ENCODE results near the gene CCDC141.

The CCDC141 gene

DNA sequence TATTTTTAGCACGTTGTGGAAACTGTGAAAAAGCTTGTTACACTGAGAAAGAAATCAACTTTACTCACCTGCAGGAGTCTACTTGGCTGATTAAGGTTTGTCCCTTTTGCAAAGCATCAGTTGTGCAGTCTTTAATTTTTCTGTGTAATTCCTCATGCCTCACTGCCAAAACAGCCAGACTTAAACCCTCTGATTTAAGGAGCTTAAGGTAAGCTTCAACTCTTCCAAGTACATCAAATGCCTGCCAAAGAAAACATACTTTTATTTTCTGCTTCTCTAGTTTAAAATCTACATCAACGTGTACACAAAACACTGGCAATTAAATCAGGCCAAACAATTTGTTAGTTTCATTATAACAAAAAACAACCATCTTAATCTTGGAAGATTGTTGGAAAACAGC lies 144.7 kb downstream of the CCDC141 start:
- no peak for DNase-seq

DNA sequence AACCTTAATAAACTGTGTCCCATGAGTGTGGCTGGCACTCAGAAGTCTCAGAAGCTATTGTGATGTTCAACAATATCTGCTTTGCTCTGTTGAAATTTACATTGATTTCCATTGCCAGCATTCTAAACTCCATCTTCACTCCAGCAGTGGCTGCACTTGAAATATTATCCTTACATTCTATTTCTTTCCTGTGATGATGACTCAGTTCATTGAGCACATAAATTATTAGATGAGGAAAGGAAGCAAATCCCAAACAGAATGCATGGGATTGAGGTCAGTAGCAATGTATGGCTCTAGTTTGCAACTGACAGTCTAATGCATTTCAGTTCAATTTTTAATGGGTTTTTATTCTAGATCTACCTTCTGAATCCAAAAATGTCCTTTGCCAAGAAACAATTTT lies 150.3 kb downstream of the CCDC141 start:
- no peak for DNase-seq

DNA sequence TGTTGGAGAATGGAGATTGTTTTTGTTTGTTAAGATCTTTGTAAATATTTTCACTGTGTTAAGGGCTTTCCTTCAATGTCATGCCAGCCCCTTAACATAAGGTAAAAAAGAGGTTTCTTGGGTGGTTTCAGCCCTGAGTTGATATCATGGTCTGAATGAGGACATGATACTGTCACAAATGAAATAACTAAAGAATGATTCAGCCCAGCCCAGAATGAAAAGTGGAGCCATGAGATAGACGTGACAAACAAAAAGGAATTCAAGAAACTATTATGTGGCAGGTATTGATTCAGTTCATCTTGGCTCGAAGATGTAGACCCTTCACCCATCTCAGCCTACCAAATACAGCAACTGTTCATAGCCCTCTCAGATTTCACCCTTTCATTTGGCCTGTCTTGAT lies 154.1 kb downstream of the CCDC141 start:
- no peak for DNase-seq

- no peak for DNase-seq
These were observed 154.8 kb downstream of the CCDC141 start for GRCh38 chr2:178895171-178895570.

DNA sequence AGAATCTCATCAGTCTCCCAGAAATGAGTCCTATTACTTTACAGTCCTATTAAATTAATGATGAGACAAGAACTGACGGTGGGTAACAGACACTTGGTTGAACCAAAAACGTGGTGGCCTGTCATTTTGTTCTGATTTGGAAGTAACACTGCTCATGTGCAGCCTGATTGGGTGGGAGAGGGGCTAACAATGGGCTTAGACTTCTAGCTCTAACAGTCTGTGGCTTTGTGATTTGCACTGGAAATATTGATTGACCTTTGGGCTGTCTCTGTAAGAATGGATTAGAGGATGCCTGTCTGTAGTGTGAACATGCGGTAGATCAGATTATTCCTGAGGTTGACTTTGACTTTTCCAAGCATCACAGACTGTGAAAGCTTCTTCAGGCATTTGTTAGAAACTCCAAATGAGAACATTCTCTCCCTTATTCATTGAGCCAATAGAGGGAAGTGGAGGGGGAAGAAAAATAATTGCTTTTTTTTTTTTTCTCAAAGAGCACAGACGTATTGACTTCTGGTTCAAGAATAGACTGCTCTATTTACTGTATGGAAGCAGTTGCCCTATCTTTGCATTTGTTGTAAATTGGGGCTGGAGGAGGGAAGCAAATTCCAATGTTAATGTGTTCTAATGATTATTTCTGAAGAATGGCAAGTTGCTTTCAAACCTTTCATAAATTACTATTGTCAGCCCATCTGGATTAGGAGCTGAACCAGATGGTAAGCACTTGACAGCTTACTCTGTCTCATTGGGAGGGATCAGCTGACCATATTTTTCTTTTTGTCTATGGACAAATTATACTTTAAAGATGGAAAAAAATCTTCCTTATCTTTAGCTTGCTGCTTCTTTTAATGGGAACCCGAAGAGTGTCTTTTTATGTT lies 156.9 kb downstream of the CCDC141 start:
- no peak for DNase-seq

GRCh38 chr2:178891959-178892485 lies 157.9 kb downstream of the CCDC141 start:
- no peak for DNase-seq

GRCh38 chr2:178891265-178891958 lies 158.5 kb downstream of the CCDC141 start:
- DNase-seq, result peak; percentile 33 to 63

DNA sequence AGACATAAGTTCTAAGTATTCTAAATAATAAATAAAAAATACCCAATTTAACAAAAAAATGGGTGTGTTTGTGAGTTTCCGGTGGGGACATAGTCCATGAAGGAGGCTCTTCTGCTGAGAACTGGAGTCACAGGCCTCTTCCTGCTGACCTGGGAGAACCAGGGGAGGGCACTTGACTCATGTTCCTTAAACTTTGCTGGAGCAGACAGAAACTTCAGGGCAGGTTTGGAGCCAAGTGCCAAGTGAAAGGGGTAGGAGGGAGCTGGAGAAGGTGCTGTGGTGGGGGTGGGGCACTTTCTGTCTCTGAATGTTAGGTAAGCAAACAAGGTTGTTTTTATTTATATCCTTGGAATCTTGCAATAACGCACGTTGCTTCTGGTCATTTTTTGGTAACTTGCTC lies 163.9 kb downstream of the CCDC141 start:
- no peak for DNase-seq

DNA sequence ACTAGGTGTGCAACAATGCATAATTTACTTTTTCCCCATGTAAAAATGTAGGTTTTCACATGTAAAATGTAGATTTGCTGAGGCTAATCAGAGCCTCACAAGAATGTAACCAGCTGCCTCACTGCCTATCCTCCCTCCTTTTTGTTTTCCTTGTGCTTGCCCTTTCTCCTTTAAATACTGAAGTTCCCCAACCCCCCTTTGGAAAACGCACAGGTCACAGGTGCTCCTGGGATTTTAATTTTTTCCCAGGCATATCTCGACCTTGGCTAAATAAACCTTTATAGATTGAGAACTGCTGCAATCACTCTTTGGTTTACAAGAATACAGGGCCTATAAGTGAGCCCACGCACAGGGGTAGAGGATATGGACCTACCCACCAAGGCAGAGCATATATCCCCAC lies 165.5 kb downstream of the CCDC141 start:
- DNase-seq, result no peak

DNA sequence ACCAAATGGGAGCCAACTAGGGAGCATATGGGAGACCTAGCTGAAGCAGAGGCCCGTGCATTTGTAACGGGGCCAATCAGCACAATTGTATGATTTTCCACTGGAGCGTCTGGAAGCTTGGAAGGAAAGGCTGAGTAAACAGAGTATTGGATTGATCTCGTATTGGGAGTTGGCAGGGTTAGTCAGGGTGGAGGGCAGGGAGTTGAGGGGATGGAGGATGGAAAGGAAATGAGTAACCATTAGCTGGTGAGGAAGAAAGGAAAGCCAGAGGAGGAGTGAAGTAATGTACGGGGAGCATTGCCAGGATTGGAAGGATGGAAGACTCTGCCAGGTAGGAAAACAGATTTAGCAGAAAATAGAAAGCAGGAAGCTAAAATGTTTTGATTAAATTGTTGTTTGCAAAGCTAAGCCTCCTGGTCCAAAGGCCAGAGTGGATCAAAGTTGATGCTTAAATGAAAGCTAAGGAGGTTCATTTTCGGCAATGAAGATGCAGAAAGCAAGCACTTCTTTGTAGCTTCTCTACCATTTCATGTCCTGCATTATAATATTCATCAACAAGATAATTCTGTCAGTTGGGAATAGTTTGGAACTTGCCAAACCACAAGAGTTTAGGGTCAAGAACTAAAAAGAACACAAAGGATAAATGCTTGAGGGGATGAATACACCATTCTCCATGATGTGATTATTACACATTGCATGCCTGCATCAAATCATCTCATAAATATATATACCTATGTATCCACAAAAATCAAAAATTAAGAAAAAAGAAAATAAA lies 167.1 kb downstream of the CCDC141 start:
- DNase-seq, result no peak

GRCh38 chr2:178881075-178881474 lies 168.9 kb downstream of the CCDC141 start:
- no peak for DNase-seq

GRCh38 chr2:178880257-178880656 lies 169.7 kb downstream of the CCDC141 start:
- no peak for DNase-seq

- no peak for DNase-seq
These were observed 172.1 kb downstream of the CCDC141 start for GRCh38 chr2:178877874-178878273.

- no peak for DNase-seq
These were observed 175.3 kb downstream of the CCDC141 start for GRCh38 chr2:178874529-178875240.

- DNase-seq, result no peak
These were observed 176.0 kb downstream of the CCDC141 start for GRCh38 chr2:178873912-178874311.

- no peak for DNase-seq
These were observed 178.4 kb downstream of the CCDC141 start for GRCh38 chr2:178871536-178871935.

GRCh38 chr2:178870703-178871102 lies 179.2 kb downstream of the CCDC141 start:
- no peak for DNase-seq

DNA sequence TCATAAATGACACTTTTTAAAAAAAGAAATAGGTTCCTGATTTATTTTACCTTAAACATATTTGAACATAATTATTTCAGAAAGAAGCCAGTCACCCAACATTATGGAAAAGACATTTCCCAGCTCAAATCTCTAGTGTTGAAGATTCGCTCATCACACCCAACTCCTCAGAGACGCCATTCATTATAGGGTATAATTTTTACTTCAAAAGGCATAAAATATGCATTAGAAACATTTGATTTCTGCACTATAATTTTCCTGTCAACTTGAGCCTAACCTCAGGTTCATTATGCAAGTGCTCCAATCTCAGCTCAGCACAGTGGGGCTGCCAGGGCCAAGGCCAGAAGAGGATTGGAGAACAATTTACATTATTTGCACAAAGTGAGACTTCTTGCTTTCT lies 183.9 kb downstream of the CCDC141 start:
- no peak for DNase-seq

DNA sequence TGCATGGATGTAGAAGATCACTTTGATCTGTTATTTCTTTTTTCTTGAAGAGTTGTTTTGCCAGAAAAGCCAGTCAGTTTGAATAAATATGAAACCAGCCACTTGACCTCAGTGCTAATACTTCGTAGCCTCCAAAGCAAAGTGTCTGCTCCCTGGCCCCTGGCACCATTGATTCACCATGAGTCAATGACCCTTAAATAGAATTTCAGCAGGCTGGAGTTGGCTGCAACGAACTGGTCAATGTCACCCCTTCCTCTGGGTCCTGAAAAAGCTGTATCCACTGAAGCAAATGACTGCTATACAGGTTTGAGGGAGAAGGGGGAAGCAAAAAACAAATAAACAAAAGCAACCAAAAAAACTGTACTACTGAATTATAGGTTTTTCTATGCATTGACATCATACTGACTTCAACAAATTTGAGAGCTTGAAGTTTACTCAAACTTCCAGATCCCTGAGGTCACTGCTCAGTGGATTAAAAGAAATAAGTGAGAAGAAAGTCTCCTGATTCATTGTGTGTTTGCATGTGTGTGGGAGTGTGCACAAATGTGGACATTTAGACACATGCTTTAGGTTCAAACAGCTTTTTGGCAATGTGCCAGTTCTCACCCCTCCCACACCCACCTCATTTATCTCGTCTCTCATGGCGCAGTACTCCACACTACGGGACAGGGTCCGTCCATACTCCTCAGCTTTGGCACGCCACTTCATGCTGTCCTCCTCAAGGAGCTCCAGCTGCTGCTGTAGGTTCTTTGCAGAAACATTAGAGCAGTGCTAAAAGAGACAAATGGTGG lies 184.6 kb downstream of the CCDC141 start:
- DNase-seq, result no peak

GRCh38 chr2:178863856-178864620 lies 185.9 kb downstream of the CCDC141 start:
- no peak for DNase-seq

All from hippocampal formation (tissue), 2 donors.